Fibroblast of lung (primary cell): ENCODE results near the gene ZBTB11. TPM values are rescaled to one million over a fixed set of nuclear protein-coding genes. Genes with fewer than 3 reads are reported as not detected.
A peak's percentile ranks its signal among the peaks of the same experiment; 100 is the strongest.

Experiments
- DNase-seq, 2 donors: peaks; one replicate each; pipeline versions ENCODE4 v3.0.0 to v3.0.0-alpha.2; 2010; ENCODE audit warnings: low read depth in 2 of 2
- H2AFZ ChIP-seq: 2 replicates; pipeline ENCODE4 v1.5.1; 2012; ENCODE audit warnings: low read length, control low read depth, inconsistent platforms
- H3K27ac ChIP-seq: 2 replicates; pipeline ENCODE4 v1.5.1; 2011; ENCODE audit warnings: low read length, control low read depth; ENCODE audit not compliant: insufficient read depth
- H3K27me3 ChIP-seq: 2 replicates; pipeline ENCODE4 v1.5.1; 2011; ENCODE audit warnings: mild to moderate bottlenecking, low read length; ENCODE audit not compliant: control insufficient read depth, insufficient read depth
- H3K36me3 ChIP-seq: 2 replicates; pipeline ENCODE4 v1.5.1; 2011; ENCODE audit warnings: low read length; ENCODE audit not compliant: control insufficient read depth, insufficient read depth
- H3K4me1 ChIP-seq: 2 replicates; pipeline ENCODE4 v1.5.1; 2011; ENCODE audit warnings: low read length; ENCODE audit not compliant: control insufficient read depth, insufficient read depth; ENCODE audit errors: extremely low read depth
- H3K4me2 ChIP-seq: 2 replicates; pipeline ENCODE4 v1.5.1; 2011; ENCODE audit warnings: low read length, control low read depth; ENCODE audit not compliant: insufficient read depth; ENCODE audit errors: extremely low read depth
- H3K4me3 ChIP-seq, 4 experiments: fragments of 200-600 bp in 1 of 4; sonication (generic) in 1 of 4; replicated peaks in 1 of 4; 2 replicates each; pipeline ENCODE4 v1.5.1; 2011 to 2016; ENCODE audit warnings: low read length in 4 of 4, low read depth in 3 of 4, mild to moderate bottlenecking in 3 of 4, control low read depth in 2 of 4, inconsistent platforms in 1 of 4, mixed read lengths in 1 of 4; ENCODE audit not compliant: insufficient read depth in 1 of 4; ENCODE audit errors: control extremely low read depth in 1 of 4
- H3K79me2 ChIP-seq: 2 replicates; pipeline ENCODE4 v1.5.1; 2012; ENCODE audit warnings: mild to moderate bottlenecking, low read length, inconsistent platforms; ENCODE audit not compliant: control insufficient read depth, insufficient read depth
- H3K9ac ChIP-seq: 2 replicates; pipeline ENCODE4 v1.5.1; 2011; ENCODE audit warnings: mild to moderate bottlenecking, low read length, control low read depth; ENCODE audit not compliant: insufficient read depth
- H3K9me3 ChIP-seq: 2 replicates; pipeline ENCODE4 v1.5.1; 2012; ENCODE audit warnings: low read depth, low read length; ENCODE audit not compliant: control insufficient read depth, insufficient read depth
- H4K20me1 ChIP-seq: 2 replicates; pipeline ENCODE4 v1.5.1; 2011; ENCODE audit warnings: low read length; ENCODE audit not compliant: control insufficient read depth, insufficient read depth; ENCODE audit errors: extremely low read depth
- CTCF ChIP-seq, 2 donors: IDR thresholded peaks in 1 of 2; conservative IDR thresholded peaks in 1 of 2; 1 replicate in 1 of 2; 2 replicates in 1 of 2; pipeline ENCODE4 v1.5.1; 2011 to 2012; ENCODE audit warnings: low read length in 2 of 2, control low read depth in 1 of 2, inconsistent platforms in 1 of 2, low read depth in 1 of 2, mild to moderate bottlenecking in 1 of 2
- EZH2 ChIP-seq: IDR thresholded peaks from 2 replicates; pipeline ENCODE4 v1.5.1; 2012; ENCODE audit warnings: low read length, control low read depth, mild to moderate bottlenecking; ENCODE audit errors: missing control alignments
- polyA plus RNA-seq, 2 donors: library from polyadenylated mRNA; depleted of rRNA in 1 of 2; stranded (reverse) in 1 of 2; unstranded in 1 of 2; fragments of >200 nt; gene quantifications; 2 replicates each; pipeline ENCODE4 v1.2.1, GENCODE V29; 2011 to 2012; ENCODE audit warnings: missing spikeins in 1 of 2
- total RNA-seq: library from RNA; depleted of rRNA; stranded (reverse); fragments of >200 nt; gene quantifications from 2 replicates; pipeline ENCODE4 v1.2.1, GENCODE V29; 2014

The ZBTB11 gene
- total and polyA plus RNA-seq, 2 donors (not counting 1 experiment from before 2014, with no cell fraction given), result 11.4 to 26.6 TPM

GRCh38 chr3:101646726-101647125, 30.2 kb downstream of the ZBTB11 start:
- Histone ChIP-seq H4K20me1 (no peaks in the 10 kb centered on the region), H3K4me2 (no peak overlapping the region), H3K4me3 (no peak overlapping the region), H3K79me2 (no peaks in the 10 kb centered on the region), H3K9me3 (no peaks in the 10 kb centered on the region), H3K27me3 (no peaks in the 10 kb centered on the region), H3K27ac (no peak overlapping the region), H3K9ac (no peak overlapping the region), H2AFZ (no peak overlapping the region), H3K4me1 (peaks cover 3% of the 10 kb centered on the region), H3K36me3 (peaks cover 7% of the 10 kb centered on the region)
- DNase-seq, result peak; percentile 21 to 22
- TF ChIP-seq EZH2 (no peak), CTCF (conservative IDR thresholded peaks at IDR 0.05 in 1 of 2, IDR thresholded peaks at IDR 0.05 in 1 of 2; ENCODE audit: low read depth in 1 of 2, low read length in 2 of 2) (no peak)

- peak; percentile 44 to 81 for DNase-seq
- H3K27ac ChIP-seq, result no peak overlapping the region
- no peaks in the 10 kb centered on the region for H3K9me3 ChIP-seq
- TF ChIP-seq EZH2, result no peak
- TF ChIP-seq CTCF (conservative IDR thresholded peaks at IDR 0.05 in 1 of 2, IDR thresholded peaks at IDR 0.05 in 1 of 2; ENCODE audit: low read depth in 1 of 2, low read length in 2 of 2), result no peak
- H3K4me2 ChIP-seq, result no peak overlapping the region
- H2AFZ ChIP-seq, result no peak overlapping the region
- no peak overlapping the region for H3K9ac ChIP-seq
- peaks cover 4% of the 10 kb centered on the region for H3K36me3 ChIP-seq
- no peaks in the 10 kb centered on the region for H4K20me1 ChIP-seq
- H3K27me3 ChIP-seq, result no peaks in the 10 kb centered on the region
- H3K79me2 ChIP-seq, result no peaks in the 10 kb centered on the region
- peaks cover 3% of the 10 kb centered on the region for H3K4me1 ChIP-seq
- H3K4me3 ChIP-seq, result no peak overlapping the region
Observed at GRCh38 chr3:101643861-101644613, 32.9 kb downstream of the ZBTB11 start.

- Histone ChIP-seq H2AFZ (no peak overlapping the region), H4K20me1 (no peaks in the 10 kb centered on the region), H3K27ac (no peak overlapping the region), H3K4me2 (no peak overlapping the region), H3K4me3 (no peak overlapping the region), H3K4me1 (peaks cover 3% of the 10 kb centered on the region), H3K27me3 (no peaks in the 10 kb centered on the region), H3K79me2 (no peaks in the 10 kb centered on the region), H3K36me3 (no peaks in the 10 kb centered on the region), H3K9me3 (no peaks in the 10 kb centered on the region), H3K9ac (no peak overlapping the region)
- TF ChIP-seq EZH2, result no peak
- TF ChIP-seq CTCF (conservative IDR thresholded peaks at IDR 0.05 in 1 of 2, IDR thresholded peaks at IDR 0.05 in 1 of 2; ENCODE audit: low read depth in 1 of 2, low read length in 2 of 2), result no peak
- no peak for DNase-seq
Observed at GRCh38 chr3:101643009-101643844, 33.7 kb downstream of the ZBTB11 start.
